ENCODE measurements around the gene MMP15.

MMP15 gene

DNA sequence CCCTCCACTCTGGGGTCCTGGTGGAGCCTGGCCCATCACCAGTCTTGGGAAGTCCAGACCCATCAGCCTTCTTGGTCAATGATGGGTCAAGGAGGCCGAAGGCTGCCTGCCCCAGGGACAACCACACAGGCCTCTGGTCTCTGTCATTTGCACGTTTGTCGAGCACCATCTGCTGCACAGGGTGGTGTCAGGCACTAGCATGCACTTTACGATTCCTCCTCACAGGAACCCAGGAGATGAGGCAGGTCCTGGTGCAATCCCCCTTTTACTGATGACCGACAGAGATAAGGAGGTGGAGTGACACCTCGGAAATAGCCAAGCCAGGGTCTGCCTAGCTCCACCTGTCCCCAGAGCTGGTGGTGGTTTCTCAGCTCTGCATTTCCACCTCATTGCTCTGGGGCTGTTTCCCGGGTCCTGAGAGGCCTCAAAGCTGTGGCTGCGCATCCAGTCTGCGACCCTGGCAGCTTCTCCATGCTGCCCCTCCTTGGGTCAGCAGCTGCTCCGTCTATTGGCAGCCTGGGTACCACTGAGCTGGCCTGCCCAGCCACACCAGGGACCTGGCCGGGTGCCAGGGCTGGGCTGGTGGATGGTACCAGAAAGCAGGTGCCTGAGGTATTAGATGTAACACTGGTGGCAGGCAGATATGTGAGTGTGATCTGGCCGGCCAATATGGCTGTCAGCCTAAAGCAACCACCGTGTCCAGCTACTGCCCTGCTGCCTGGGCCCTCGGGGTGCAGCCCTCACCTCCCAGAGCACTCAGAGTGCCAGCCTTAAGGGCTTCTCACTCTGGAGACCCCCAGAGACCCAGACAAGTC, 10.0 kb downstream of the MMP15 start:
- DNase-seq (ENCODE audit: low read depth in 2 of 2) = no peak

DNA sequence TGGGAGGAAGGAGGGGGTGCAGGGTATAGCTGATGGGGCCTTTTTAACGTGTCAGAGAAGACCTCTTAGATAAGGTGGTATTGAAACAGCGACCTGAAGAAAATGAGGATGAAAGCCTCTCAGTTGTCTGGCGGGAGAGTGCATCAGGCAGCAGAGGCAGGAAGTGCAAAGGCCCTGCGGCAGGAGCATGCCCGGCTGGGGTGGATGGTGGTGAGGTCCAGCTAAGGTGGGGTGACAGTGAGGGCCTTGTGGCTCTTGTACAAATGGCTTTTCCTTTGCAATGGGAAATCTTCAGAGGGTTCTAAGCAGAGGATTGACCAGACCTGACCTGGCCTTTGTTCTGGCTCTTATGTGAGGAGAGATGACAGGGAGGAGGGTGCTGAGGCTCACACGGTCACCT, 11.4 kb downstream of the MMP15 start:
- no peak for DNase-seq (ENCODE audit: low read depth in 2 of 2)

DNA sequence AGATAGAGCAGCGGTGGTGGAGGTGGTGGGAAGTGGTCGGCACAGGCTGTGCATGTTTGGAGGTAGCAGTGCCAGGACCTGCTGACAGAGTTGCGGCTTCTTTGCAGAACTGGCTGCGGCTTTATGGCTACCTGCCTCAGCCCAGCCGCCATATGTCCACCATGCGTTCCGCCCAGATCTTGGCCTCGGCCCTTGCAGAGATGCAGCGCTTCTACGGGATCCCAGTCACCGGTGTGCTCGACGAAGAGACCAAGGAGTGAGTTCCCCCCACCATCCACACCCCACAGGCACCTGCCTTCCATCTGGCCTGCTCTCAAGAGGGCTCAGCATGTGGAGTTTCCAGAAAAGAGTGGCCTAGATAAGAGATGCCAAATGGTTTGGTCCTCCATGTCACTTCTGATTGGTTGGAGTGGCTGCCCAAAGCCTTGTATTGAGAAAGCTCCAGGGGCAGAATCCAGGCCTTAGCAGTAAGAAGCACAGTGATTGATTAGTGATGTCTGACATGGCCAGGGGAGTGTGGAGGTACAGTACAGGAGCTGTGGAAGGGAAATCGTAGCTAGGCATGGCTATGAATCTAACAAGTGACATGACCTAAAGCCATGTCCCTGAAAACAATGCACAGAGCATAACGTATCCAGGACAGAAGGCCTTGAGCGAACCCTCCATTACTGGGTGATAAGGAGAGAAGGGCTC, 12.0 kb downstream of the MMP15 start:
- no peak for DNase-seq (ENCODE audit: low read depth in 2 of 2)

DNA sequence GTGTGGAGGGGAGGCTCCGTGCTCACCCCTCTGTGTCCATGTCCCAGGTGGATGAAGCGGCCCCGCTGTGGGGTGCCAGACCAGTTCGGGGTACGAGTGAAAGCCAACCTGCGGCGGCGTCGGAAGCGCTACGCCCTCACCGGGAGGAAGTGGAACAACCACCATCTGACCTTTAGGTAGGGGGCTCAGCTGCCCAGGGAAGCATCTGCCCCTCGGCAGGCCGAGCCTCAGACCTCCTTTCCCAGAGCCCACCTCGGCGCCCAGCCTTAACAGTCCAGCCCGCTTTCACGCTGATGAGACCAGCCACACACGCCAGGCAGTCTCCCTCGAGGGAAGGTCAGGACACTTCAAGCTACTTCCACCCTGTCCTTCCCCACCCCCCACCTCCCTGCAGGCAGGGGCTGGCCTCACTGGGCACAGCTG, 12.7 kb downstream of the MMP15 start:
- no peak for DNase-seq (ENCODE audit: low read depth in 2 of 2)

DNA sequence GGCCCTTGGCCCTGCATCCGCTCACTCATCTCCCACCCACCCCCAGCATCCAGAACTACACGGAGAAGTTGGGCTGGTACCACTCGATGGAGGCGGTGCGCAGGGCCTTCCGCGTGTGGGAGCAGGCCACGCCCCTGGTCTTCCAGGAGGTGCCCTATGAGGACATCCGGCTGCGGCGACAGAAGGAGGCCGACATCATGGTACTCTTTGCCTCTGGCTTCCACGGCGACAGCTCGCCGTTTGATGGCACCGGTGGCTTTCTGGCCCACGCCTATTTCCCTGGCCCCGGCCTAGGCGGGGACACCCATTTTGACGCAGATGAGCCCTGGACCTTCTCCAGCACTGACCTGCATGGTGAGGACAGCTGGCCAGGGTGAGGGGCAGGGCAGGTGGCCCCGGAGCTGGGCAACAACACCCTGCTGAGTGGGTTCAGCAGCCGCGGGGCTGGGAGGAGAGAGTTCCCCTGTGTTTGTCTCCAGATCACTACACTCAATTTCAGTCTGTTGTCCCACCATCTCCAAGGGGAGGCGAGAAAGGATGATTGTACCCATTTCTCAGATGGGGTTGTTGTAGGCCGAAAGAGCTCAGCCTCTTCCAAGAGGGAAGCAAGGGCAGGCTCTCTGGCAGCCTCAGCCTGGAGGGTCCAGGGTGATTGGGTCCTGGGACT, 14.4 kb downstream of the MMP15 start:
- DNase-seq (ENCODE audit: low read depth in 2 of 2) = no peak

DNA sequence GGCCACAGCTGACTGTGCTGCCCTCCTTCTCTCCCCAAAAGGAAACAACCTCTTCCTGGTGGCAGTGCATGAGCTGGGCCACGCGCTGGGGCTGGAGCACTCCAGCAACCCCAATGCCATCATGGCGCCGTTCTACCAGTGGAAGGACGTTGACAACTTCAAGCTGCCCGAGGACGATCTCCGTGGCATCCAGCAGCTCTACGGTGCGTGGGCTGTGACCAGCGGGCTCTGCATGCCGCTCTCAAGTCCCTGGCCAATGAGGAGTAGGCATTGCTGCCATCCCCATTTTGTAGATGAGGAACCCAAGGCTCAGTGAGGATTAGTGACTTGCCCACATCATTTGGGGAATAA, 14.9 kb downstream of the MMP15 start:
- DNase-seq (ENCODE audit: low read depth in 2 of 2) = no peak

DNA sequence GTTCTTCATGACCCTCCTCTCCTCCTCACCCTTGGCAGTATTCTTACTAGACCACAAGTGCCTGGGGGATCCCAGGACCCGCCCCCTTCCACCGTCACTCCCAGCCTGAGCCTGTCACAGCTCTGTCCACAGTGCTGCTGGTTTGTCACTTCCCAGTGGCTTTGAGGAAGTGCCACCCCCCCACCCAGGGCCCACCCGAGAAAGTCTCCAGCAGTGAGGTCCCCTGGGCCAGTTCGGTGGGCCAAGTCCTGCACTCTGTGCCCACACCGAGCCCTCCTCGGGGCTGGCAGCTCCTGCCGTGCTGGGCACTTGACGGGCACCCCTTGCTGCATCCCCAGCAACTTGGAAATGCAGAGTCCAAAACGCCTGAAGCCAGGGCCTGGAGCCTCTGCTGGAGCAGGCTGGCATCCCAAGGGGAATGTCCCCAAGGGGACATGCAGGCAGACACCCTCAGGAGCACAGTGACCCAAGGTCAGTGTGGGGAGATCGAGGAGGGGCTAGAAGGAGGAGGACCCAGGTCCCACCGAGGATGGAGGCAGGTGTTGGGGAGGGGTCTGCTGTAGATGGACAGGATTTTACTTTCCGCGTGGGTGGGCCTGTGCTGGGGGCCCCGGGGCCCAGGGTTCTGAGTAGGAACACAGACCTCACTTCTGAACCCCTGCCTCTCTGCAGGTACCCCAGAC, 15.5 kb downstream of the MMP15 start:
- DNase-seq (ENCODE audit: low read depth in 2 of 2) = no peak

DNA sequence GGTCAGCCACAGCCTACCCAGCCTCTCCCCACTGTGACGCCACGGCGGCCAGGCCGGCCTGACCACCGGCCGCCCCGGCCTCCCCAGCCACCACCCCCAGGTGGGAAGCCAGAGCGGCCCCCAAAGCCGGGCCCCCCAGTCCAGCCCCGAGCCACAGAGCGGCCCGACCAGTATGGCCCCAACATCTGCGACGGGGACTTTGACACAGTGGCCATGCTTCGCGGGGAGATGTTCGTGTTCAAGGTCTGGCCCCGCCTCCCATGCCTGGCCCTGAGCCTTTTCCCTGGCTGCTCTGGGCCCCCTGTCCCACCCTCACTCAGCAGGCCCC, 16.0 kb downstream of the MMP15 start:
- no peak for DNase-seq (ENCODE audit: low read depth in 2 of 2)

DNA sequence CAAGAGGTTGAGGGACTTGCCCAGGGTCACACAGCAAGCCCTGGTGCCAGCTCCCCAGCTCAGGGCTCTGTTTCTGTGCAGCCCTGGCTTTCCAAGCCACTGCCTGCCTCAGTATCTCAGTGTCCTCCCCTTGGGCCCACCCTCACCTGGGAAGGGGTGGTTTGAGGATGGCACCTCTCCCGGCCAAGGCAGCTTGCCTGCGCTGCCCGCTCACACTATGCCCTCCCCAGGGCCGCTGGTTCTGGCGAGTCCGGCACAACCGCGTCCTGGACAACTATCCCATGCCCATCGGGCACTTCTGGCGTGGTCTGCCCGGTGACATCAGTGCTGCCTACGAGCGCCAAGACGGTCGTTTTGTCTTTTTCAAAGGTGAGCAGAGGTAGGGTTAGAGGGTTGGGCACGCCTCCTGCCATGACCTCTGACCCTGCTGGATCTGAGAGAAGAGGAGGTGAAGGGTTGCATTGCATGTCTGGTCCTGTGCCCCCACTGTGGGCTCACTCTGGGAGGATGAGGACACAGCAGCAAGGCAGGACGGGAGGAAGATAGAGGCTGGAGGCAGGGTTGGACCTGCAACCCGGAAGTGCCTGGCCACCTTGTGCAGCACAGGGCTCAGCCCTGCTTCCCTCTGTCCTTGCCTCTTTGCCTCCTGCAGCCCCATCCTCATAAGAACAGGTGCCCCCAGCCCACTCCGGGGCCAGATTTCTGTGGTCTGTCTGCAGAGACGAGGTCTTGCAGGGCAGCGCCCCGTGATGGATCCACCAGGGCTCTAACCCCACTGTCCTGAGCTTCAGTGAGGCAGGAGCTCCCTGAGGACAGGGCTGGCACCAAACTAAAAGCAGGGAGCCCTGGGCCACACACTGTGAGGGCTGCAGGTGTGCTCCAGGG, 16.7 kb downstream of the MMP15 start:
- DNase-seq (ENCODE audit: low read depth in 2 of 2) = no peak

DNA sequence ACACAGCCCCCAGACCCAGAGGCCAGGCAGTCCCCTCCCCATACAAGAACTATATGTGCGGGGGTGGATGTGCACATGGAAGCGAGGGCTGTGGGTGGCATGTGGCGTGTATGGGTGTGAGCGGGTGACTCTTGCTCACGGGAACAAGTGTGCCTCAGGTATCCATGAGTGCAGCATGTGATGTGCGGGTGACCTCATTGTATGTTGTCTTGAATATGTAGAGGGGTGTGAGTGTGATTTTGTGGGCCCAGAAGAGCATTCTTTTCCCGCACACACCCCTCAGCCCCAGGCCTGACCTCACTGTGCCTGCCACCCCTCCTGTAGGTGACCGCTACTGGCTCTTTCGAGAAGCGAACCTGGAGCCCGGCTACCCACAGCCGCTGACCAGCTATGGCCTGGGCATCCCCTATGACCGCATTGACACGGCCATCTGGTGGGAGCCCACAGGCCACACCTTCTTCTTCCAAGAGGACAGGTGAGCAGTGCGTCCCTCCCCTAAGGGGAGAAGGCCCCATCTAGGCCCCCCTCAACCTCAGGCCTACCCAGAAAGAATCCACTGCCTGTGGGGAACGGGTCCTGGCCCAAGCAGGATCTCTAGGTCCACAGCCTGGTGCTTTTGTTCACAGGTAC, 17.4 kb downstream of the MMP15 start:
- DNase-seq (ENCODE audit: low read depth in 2 of 2) = no peak

DNA sequence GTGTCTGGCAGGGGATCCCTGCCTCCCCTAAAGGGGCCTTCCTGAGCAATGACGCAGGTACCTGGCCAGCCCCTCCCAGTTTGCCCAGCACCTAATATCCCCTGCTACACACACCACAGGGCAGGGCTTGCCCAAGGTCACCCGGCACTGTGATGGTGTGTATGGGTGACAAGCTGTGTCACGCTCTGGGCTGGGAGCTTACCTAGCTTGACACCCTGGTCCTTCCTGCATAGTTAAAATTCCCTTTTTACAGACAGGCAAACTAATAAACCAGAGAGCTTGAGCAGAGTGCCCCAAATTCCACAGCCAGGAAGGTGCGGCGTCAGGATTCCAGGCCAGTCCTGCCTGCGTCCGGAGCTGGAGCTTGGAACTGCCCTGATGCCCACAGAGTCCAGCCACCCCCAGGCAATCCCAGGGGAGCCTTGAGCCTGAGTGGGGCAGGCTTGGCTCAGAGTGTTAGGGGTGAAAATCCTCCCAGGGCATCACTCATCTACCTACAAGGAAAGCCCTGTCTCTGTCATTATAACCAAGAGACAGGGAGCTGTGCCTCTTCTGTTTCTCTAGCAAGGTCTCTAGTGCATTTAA, 18.1 kb downstream of the MMP15 start:
- DNase-seq (ENCODE audit: low read depth in 2 of 2) = no peak

DNA sequence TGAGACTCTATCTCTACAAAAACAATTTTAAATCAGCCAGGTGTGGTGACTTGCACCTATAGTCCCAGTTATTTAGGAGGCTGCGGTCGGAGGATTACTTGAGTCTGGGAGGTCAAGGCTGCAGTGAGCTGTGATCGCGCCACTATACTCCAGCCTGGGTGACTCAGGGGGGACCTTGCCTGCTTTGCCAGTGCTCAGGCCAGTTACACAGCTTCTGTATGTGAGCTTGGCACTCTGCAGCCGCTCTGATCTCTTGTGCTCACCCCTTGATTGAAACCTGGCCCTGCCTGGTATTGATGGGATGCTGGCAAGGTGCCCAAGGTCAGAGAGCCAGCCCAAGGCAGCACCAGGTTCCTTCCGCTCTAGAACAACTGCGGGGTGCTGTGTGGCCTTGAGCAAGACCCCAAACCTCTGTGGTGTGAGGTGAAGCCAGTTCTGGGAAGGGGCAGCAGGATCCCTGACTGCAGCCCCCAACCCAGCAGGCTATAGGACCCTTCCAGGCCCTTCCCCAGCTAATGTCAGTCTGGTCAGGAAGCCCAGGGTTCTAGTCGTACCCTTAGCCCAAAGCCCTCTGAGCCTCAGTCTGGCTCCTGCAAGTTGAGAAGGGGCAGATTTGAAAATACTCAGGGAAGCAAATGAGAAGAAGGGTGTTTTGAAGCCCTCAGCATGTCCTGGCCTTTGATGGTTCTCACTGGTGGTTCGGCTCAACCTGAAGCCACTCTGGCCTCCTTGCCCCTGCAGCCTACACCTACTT, 18.9 kb downstream of the MMP15 start:
- no peak for DNase-seq (ENCODE audit: low read depth in 2 of 2)

DNA sequence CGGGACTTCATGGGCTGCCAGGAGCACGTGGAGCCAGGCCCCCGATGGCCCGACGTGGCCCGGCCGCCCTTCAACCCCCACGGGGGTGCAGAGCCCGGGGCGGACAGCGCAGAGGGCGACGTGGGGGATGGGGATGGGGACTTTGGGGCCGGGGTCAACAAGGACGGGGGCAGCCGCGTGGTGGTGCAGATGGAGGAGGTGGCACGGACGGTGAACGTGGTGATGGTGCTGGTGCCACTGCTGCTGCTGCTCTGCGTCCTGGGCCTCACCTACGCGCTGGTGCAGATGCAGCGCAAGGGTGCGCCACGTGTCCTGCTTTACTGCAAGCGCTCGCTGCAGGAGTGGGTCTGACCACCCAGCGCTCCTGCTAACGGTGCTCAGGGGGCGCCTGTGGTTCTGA, 19.5 kb downstream of the MMP15 start:
- DNase-seq (ENCODE audit: low read depth in 2 of 2) = no peak

DNA sequence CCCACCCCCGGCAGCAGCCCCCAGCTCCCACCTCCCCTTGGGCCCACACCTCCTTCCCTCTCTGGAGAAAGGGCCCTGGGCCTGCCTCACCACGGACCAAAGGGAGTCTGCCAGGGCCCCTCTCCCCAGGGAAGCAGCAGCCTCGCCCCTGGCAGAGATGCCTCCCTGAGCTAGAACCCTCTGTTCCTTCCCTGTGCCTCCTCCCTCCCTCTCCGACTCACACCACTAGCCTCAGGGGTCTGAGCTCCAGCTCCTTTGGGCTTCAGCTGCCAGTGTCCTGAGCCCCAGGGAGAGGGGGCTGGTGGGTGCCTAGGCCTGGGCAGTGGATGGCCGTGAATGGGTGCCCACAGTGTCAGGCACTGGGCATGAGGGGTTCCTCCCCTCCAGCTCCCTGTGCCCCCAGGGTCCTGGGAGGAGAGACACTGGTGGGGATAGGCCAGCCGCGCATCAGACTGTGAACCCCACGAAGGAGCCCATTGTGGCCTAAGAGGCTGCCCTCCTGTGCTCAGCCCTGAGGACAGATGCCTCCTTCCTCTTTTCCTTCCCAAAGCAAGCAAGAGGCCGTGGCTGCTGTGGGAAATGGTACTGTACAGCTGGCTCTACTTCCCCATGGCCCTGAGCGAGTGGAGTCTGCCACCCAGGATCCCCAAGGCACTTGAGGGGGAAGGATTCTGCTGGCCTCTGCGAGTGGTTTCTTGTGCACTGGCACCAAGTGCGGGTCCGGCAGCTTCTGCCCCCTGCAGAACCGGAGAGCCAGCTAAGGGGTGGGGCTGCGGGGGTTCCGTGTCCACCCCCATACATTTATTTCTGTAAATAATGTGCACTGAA, 20.7 kb downstream of the MMP15 start:
- DNase-seq (ENCODE audit: low read depth in 2 of 2) = no peak

DNA sequence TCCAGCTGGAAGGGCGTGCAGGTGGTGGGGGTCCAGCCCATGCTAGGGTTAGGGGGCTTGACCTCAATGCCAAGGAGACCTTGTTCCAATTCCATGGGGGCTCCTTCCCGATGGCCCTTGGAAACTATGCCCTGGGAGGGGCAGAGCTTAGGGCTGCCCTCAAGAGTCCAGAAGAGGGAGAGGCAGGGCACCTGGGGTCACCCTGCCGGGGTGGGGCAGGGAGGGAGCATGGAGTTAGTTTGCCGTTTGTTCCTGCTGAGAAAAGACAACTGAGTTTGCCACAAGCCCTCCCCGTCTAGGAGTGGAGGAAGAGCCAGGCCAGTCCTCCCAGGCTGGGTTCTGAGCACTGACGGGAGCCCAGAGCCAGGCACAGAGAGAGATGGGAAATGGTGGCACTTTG, 21.4 kb downstream of the MMP15 start:
- no peak for DNase-seq (ENCODE audit: low read depth in 2 of 2)

DNA sequence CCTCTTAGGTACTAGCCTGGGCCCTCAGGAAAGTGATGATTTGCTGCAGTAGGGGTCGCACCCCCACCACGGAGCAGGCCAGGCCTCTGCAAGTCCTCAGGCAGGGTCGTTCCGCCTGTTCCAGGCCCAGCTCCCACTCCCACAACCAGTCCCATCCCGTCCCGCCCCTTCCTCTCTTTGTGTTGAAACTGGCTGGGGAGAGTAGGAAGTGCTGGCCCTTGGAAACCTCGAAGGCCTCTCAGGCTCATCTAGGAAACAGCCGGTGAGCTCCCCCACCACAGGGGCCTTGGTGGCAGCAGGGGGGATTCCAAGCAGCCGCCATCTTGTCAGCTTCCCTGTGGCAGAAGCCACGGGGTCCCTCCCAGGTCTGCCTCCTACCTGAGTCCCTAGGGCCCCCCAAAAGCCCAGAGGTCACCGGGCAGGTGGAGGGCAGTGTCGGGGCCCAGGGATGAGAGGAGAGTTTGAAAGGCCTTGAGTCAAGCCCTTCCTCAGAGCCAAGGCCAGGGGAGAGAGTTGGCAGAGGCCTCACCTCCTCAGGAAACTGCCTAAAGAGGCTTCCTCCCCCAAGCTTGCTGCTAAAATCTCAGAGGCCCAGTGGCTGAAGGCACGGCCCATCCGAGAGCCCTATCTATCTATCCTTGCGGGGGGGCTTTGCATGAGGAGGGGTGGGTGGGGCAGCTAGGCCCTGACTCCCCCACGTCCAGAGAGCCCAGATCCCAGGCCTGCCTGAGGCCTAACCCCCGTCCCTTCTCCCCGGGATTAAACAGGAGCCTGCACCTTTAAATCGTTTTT, 22.2 kb downstream of the MMP15 start:
- DNase-seq (ENCODE audit: low read depth in 2 of 2) = no peak

DNA sequence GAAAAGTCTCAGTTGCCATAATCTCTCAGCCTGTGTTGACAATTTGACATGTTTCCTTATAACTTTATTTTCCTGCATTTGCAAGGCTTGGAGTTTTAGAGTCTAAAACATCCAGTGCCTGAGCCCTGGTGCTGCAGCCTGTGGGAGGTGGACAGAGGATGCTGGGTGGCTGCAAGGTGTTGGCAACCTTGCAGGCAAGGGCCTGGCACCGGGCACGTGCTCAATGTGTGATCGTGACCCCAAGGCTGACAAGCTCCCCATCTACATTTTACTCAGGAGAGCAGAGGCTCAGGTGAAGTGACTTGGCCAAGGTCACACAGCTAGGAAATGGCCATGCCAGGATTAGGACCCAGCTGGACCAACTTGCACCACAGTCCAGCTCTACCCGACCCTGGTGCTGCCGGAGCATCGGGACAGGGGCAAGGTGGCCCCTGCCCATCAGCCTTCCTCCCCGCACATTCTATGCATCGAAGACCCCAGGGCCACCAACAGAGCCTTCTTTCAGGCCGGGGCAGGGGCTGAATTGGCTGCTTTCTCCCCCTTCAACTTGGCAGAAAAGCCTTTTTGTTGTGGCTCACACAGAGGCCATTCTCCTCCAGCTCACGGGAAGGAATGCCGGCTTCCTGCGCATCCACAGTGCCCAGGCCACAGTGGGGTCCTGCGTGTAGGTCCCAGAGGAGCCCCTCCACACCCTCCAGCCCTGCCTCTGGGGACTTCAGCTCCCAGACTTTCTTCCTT, 23.1 kb downstream of the MMP15 start:
- no peak for DNase-seq (ENCODE audit: low read depth in 2 of 2)

Data from stimulated activated CD4-positive, alpha-beta T cell treated with anti-CD3 and anti-CD28 coated beads, Interleukin-4, amount 100 ng/mL, for 48 hours (primary cell).